OCI-LY1 (cell line): ENCODE data around the gene RNF144A.

Experiments
- EZH2 ChIP-seq: fragments of 200-600 bp; sonication (generic), shearing (Covaris generic); IDR thresholded peaks from 2 replicates; pipeline ENCODE4 v1.8.0; 2017; ENCODE audit warnings: borderline replicate concordance, mixed run types, mild to moderate bottlenecking, antibody characterized with exemption, low read length, moderate library complexity, mixed read lengths
- TF ChIP-seq, protein P1 (sequence below): fragments of 200-600 bp; sonication (generic), shearing (Covaris generic); IDR thresholded peaks from 2 replicates; pipeline ENCODE4 v1.5.1; 2017; ENCODE audit warnings: mild to moderate bottlenecking, antibody characterized with exemption, low read length, moderate library complexity, mixed read lengths

DNA sequence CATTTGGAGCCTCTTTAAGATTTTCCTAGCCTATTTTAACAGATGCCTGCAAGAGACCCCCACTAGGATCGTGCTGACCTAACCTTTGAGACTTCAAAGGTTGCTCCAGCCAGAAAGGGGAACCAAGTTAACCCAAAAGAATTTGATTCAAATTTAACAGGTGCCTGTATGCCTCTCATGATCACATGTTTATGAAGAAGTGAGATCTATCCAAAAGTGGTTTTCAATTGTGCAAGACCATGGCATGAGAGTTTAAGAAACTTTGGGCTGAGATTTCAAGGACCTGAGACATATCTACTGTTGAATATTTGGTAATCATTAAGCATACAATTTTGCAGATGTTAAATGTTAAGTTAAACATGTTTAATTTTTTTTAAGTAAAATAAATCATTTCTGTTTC, 40.9 kb upstream of the RNF144A start:
- TF ChIP-seq, protein P1, sequence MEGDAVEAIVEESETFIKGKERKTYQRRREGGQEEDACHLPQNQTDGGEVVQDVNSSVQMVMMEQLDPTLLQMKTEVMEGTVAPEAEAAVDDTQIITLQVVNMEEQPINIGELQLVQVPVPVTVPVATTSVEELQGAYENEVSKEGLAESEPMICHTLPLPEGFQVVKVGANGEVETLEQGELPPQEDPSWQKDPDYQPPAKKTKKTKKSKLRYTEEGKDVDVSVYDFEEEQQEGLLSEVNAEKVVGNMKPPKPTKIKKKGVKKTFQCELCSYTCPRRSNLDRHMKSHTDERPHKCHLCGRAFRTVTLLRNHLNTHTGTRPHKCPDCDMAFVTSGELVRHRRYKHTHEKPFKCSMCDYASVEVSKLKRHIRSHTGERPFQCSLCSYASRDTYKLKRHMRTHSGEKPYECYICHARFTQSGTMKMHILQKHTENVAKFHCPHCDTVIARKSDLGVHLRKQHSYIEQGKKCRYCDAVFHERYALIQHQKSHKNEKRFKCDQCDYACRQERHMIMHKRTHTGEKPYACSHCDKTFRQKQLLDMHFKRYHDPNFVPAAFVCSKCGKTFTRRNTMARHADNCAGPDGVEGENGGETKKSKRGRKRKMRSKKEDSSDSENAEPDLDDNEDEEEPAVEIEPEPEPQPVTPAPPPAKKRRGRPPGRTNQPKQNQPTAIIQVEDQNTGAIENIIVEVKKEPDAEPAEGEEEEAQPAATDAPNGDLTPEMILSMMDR: no peak
- TF ChIP-seq EZH2: no peak
